Mesothelial cell of epicardium (in vitro differentiated cells): ENCODE data around the gene F2. TPM values are rescaled to one million over a fixed set of nuclear protein-coding genes. Genes with fewer than 3 reads are reported as not detected.

ENCODE experiments used
- DNase-seq, 2 experiments: peaks; one replicate each; pipeline ENCODE4 v3.0.0; 2021; ENCODE audit warnings: low spot score in 2 of 2; ENCODE audit not compliant: unreplicated experiment in 2 of 2
- H3K27ac Mint-ChIP-seq: 2 replicates; pipeline ENCODE4 v1.8.0; 2021; ENCODE audit warnings: mixed read lengths
- H3K27me3 Mint-ChIP-seq: 2 replicates; pipeline ENCODE4 v1.8.0; 2021; ENCODE audit warnings: low read depth, mixed read lengths
- H3K36me3 Mint-ChIP-seq: 2 replicates; pipeline ENCODE4 v1.8.0; 2021; ENCODE audit warnings: mixed read lengths
- H3K4me1 Mint-ChIP-seq: 2 replicates; pipeline ENCODE4 v1.8.0; 2021; ENCODE audit warnings: mixed read lengths
- H3K4me3 Mint-ChIP-seq: 2 replicates; pipeline ENCODE4 v1.8.0; 2021; ENCODE audit warnings: mild to moderate bottlenecking, moderate library complexity, mixed read lengths
- H3K9me3 Mint-ChIP-seq: 2 replicates; pipeline ENCODE4 v1.8.0; 2021; ENCODE audit warnings: mixed read lengths
- total RNA-seq: library from RNA; stranded (reverse); gene quantifications from 3 replicates; pipeline ENCODE4 v1.2.1, GENCODE V29; 2021
- TF ChIP-seq, protein P1 (sequence below): fragments of 200-600 bp; sonication (generic); IDR thresholded peaks from one replicate; pipeline ENCODE4 v1.5.0; 2021; ENCODE audit warnings: antibody characterized with exemption; ENCODE audit not compliant: unreplicated experiment

The F2 gene
- total RNA-seq, 1 donor from 2014 or later, result not detected

DNA sequence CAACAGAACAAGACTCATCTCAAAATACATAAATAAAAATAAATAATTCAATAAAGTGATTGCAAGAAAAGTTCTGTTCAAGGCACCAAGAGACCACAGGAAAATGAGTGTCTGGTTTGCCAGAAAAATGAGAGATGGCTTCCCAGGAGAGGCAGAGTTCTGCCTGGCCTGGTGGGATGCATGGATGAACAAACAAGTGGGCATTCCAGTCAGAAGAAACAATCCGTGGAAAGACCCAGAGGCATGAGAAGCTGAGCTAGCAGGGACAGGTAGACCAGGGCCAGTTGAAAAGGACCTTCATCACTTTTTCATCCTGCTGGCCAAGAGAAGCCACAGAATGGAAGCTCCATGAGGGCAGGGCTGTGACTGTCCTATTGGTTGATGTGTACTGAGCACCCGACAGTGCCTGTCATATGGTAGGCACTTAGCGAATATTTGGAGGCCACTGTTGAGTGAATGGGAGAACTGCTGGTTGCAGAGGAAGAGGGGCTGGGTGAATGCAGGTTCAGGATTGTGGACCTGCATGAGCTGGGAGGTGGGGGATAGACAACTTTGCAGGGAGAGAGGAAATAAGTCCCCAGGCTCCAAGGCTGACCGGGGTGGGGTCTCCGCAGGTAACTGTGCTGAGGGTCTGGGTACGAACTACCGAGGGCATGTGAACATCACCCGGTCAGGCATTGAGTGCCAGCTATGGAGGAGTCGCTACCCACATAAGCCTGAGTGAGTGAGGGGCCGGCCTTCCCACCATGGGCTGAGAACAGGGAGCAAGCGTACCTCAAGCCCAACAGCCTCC lies 3.7 kb downstream of the F2 start:
- TF ChIP-seq, protein P1, sequence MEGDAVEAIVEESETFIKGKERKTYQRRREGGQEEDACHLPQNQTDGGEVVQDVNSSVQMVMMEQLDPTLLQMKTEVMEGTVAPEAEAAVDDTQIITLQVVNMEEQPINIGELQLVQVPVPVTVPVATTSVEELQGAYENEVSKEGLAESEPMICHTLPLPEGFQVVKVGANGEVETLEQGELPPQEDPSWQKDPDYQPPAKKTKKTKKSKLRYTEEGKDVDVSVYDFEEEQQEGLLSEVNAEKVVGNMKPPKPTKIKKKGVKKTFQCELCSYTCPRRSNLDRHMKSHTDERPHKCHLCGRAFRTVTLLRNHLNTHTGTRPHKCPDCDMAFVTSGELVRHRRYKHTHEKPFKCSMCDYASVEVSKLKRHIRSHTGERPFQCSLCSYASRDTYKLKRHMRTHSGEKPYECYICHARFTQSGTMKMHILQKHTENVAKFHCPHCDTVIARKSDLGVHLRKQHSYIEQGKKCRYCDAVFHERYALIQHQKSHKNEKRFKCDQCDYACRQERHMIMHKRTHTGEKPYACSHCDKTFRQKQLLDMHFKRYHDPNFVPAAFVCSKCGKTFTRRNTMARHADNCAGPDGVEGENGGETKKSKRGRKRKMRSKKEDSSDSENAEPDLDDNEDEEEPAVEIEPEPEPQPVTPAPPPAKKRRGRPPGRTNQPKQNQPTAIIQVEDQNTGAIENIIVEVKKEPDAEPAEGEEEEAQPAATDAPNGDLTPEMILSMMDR, result no peak
- Mint-ChIP-seq H3K4me1 (no peaks in the 10 kb centered on the region), H3K27ac (no peak overlapping the region), H3K27me3 (no peaks in the 10 kb centered on the region), H3K9me3 (no peaks in the 10 kb centered on the region), H3K36me3 (no peaks in the 10 kb centered on the region), H3K4me3 (no peak overlapping the region)
- DNase-seq, result no peak

DNA sequence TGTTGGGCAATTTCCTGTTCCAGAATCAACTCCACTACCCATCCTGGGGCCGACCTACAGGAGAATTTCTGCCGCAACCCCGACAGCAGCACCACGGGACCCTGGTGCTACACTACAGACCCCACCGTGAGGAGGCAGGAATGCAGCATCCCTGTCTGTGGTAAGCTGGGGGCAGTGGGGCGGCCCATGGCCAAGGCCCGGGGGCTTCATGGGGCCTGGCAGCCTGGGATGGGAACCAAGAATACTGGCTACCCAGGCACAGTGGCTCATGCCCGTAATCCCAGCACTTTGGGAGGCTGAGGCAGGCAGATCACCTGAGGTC lies 4.3 kb downstream of the F2 start:
- no peak overlapping the region for H3K27ac Mint-ChIP-seq
- no peak for DNase-seq
- H3K4me1 Mint-ChIP-seq, result no peaks in the 10 kb centered on the region
- H3K9me3 Mint-ChIP-seq, result no peaks in the 10 kb centered on the region
- no peaks in the 10 kb centered on the region for H3K27me3 Mint-ChIP-seq
- H3K4me3 Mint-ChIP-seq, result no peak overlapping the region
- TF ChIP-seq, protein P1, result no peak
- no peaks in the 10 kb centered on the region for H3K36me3 Mint-ChIP-seq

DNA sequence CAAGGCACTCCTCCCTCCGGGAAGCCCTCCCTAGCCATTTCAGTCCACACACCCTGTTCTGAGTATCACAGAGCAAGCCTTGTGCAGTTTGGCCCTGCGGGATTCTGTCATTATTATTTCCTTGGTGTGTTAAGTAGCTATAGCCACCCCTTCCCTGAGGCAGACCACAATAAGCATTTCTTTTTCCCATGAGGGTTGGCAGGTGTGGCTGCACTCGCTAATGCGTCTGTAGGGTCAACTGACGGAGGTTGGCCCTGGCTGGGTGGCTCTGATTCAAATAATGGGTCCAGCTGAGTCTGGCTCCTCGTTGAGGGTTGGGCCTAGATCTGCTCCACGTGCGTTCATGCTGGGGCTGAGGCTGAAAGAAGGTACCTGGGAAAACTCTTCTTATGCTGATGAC lies 5.1 kb downstream of the F2 start:
- Mint-ChIP-seq H3K4me1 (no peaks in the 10 kb centered on the region), H3K36me3 (no peaks in the 10 kb centered on the region), H3K27ac (no peak overlapping the region), H3K27me3 (no peaks in the 10 kb centered on the region), H3K9me3 (no peaks in the 10 kb centered on the region), H3K4me3 (no peak overlapping the region)
- TF ChIP-seq, protein P1, result no peak
- no peak for DNase-seq

DNA sequence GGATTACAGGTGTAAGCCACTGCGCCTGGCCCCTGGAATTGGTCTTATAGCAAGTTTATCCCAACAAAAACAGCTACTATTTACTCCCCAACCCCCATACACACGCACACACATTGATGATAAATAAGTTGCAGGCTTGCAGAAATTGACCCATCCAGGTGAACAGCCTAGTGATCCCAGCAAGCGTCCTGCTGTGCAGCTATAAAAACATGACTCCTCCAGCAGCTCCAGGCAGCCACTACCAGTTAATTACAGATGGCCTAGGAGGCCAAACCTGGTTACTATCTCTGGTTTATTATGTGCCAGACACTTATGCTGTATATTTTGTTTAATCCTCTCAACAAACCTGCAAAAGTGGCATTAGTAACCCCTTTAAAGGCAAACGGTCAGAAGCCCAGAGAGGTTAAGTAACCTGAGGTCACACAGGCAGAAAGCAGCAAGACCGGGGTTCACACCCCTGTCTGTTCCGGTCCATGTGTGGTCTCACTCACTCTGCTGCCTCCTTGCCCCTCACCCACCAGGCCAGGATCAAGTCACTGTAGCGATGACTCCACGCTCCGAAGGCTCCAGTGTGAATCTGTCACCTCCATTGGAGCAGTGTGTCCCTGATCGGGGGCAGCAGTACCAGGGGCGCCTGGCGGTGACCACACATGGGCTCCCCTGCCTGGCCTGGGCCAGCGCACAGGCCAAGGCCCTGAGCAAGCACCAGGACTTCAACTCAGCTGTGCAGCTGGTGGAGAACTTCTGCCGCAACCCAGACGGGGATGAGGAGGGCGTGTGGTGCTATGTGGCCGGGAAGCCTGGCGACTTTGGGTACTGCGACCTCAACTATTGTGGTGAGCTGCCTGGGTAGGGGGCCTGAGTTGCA lies 6.6 kb downstream of the F2 start:
- DNase-seq, result no peak
- no peaks in the 10 kb centered on the region for H3K36me3 Mint-ChIP-seq
- TF ChIP-seq, protein P1, result no peak
- H3K27ac Mint-ChIP-seq, result no peak overlapping the region
- no peak overlapping the region for H3K4me3 Mint-ChIP-seq
- no peaks in the 10 kb centered on the region for H3K27me3 Mint-ChIP-seq
- no peaks in the 10 kb centered on the region for H3K4me1 Mint-ChIP-seq
- no peaks in the 10 kb centered on the region for H3K9me3 Mint-ChIP-seq

DNA sequence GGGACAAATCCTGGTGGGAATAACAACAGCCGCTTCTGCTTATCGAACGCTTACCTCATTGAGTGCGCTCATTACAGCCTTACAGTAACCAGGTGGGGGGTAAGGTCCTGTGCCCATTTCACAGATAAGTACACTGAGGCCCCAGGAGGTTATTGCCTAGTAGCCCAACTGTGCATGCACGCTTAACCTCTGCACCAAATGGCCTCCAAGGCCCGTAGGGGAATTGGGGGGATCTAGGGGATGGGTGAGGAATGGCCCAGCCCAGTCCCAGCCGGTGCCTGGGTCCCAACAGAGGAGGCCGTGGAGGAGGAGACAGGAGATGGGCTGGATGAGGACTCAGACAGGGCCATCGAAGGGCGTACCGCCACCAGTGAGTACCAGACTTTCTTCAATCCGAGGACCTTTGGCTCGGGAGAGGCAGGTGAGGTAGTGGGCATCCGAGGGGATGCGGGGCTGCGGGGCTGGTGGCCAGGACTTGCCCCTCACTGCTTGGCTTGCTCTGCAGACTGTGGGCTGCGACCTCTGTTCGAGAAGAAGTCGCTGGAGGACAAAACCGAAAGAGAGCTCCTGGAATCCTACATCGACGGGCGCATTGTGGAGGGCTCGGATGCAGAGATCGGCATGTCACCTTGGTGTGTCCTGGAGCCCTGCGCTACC lies 7.3 kb downstream of the F2 start:
- Mint-ChIP-seq H3K4me1 (no peaks in the 10 kb centered on the region), H3K4me3 (no peak overlapping the region), H3K9me3 (no peaks in the 10 kb centered on the region), H3K27ac (no peak overlapping the region), H3K36me3 (no peaks in the 10 kb centered on the region), H3K27me3 (no peaks in the 10 kb centered on the region)
- TF ChIP-seq, protein P1, result no peak
- DNase-seq, result no peak
